Stimulated activated CD8-positive, alpha-beta memory T cell treated with anti-CD3 and anti-CD28 coated beads, Interleukin-4, amount 100 ng/mL, for 24 hours (primary cell): ENCODE results near the gene RAI1.

Experiments
- DNase-seq: peaks from one replicate; pipeline ENCODE4 v3.0.0-alpha.2; 2020; ENCODE audit warnings: low read depth

The RAI1 gene

DNA sequence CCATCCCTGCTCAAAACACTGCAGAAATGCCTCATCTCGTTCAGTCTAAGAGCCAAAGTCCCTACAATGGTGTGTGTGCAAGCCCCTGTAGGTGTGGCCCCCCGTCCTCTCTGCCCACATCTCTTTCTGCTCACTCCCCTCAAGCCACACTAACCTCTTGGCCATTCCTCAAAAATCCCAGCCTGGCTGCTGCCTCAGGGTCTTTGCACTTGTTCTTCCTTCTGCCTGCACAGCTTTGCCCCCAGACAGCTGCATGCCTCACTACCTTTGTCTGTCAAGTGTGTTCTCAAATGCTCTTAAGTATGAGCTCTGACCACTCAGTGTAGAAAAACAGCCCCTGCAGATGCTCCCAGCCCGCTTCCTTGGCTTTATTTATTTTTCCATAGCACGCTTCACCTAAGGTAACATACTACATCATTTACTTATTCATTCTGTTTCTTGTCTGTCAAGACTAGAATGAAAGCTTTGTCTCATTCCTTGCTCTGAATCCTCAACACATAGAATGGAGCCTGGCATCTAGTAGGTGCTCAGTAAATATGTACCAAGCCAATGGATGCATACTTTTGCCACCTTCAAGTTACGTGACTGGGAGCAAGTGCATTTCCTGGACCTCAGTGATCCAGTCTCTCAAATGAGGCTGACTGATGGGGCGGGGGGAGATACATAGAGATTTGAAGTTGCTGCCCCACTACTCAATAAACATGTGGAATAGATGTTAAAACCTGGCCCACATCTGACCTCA is 38.1 kb downstream of the RAI1 start:
- DNase-seq: no peak

DNA sequence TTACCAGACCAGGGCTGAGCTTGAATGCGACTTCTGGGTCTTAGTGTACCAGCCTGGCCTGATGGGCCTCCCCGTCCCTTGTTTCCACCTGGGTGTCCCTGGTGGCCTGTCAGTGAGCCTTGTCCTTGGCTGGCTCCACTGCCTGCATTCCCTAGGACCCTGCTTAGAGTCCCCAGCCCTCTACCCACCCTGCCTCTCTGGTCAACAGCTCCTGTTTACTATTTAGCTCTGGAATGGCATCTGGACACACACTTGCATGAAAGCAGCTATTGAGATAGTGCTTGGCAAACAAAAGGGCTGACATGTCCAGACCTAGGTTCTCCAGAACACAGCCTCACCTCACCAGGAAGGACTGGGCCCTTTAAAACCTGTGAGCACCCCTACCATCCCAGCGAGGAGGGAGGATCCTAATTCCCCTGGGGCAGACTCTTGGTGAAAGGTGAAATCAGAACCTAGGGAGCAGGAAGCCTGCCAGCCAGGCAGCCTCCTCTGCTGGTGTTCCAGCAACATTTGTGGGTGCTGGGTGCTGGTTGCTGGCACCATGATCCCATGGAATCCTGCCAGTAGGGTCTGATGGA is 38.8 kb downstream of the RAI1 start:
- DNase-seq: no peak

DNA sequence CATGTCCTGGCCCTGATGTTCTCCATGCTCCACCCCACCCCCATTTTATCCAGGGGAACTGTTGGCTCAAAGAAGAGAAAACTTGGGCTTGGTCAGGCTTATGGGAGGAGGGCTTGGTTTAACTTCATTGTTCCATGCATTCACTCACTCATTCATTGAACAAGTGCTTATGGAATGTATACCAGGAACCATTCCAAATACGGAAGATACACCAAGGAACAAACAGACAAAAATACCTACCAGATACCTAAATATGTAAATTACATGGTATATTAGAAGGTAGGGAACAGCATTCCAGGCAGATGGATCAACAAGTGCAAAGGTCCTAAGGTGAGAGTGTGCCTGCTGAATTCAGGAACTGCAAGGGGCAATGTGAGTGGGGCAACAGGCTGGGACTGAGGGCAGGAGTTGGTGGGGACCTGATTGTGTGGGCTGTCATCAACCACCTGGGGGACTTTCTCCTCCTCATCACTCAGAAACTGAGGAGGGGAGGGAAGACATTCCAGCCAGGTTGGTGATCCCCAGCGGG is 39.9 kb downstream of the RAI1 start:
- no peak for DNase-seq

DNA sequence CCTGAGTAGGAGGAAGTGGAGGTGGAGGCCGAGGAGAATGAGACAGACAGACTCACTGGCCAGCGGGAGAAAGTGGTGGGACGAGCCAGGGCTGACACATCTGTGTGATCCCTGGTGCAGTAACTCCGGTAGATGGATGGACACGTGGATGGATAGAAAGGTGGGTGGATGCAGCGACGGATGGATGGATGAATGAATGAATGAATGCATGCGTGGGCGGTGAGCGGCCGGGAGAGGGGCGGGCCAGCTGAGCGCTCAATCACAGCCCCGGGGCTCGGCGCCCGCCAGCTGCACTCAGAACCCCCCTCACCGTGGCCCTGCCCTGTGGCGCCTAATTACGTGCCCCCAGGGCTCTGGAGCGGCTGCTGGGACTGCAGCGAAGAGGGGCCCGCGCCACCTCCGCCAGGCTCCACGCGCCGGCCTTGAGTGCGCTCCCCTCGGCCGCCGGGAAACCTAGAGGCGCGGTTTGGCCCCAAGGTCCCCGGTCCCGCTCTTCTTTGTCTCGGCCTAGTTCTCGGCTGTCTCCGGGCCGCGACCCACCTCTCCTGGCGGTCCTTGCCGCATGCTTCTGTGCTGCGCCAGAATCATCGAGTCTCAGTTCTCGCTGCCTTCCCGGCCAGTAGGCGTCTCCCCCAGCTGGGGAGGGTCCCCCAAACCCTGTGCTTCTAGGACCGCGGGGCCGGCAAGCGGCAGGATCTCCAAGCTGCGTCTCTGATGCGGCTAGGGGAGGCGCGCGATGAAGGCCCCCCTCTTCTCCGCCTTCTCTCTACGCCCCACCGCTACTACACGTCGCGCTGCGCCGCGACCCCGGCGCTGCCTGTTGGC is 41.0 kb downstream of the RAI1 start:
- DNase-seq: no peak

DNA sequence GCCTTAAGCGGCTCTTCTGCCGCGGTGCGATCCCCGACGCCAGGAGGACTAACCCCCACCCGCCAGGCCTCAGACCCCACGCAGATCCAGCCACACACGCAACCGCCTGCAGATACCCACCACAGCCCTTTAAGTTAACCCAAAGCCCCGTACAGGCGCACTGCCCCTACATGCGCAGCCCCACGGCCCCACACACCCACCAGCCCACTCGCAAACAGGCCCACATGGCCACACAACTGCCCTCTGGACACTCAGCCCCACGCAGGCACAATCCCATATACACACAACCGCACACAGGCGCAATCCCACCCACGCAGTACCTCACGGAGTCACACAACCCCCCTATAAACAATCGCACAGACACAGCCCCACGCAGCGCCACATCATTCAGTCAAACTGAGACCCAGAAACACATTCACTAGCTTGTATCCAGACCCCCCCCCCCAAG is 41.7 kb downstream of the RAI1 start:
- DNase-seq: no peak

DNA sequence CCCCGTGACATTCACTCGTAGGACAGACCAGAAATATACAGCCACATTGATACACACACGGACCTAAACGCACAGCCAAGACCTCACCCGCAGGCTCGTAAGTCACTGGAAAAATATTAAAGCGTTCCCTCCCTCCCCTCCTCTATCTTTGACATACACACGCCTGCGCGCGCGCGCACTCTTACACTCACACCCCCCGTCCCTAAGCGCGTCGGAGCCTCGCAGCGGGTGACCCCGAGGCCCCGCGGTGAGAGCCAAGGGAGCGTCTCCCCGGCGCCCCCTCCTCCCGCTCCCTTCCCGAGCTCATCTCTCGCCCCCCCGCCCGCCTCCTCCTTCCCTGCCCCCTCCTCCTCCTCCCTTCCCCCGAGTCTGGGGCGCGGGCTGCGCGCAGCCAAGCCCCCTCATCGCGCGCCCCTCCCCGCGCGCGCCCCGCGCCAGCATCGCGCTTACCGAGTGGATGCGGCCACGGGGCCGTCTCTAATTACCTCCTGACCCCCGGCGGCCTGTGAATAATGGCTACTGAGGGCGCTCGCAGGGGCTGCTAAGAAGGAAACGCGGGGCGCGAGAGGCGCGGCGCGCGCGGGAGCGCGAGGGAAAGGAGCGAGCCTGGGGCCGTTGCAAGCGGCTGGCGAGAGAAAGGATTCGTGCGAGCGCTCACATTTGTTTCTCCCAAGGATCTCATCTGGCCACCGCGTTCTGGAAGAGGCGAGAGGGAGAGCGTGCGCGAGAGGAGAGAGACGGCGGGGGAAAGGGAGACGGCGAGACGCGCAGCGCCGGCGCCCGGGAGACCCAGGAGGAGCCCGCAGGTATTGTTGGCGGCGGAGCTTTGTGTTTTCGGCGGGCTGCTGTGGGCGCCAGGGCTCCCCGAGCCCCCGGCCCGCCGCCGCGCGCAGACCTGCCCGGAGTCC is 42.4 kb downstream of the RAI1 start:
- no peak for DNase-seq

DNA sequence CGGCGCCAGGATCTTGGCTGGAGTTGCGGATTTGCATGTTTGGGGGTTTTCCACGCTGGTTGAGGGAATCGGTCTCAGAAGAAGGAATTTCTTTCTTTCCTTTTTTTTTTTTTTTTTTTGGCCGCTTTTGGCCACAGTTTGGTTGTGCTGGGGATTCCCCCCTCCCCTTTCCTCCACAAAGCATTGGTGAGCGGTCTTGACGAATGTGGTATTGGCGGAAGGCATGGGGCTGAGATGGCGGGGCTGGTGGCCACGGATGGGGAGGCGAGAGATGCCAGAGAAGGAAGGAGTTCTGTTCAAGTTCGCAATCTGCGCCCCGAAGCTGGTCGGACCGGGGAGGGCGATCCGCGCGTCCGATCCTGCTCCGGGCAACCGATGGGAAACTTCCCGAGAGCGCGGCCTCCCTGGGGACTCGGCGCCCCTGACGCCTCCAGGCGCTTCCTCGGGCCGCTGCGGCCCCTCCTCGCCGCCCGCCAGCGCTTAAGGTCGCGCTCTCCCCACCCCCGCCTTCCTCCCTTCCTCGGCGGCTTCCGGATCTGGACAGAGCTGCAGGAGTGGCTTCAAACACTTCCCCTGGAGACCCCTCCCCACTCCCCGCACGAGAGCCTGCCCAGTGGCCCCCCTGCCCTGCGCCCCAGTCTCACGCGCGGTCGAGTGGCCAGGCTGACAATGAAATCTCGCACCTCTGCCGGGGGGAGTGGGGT is 43.2 kb downstream of the RAI1 start:
- DNase-seq: no peak

DNA sequence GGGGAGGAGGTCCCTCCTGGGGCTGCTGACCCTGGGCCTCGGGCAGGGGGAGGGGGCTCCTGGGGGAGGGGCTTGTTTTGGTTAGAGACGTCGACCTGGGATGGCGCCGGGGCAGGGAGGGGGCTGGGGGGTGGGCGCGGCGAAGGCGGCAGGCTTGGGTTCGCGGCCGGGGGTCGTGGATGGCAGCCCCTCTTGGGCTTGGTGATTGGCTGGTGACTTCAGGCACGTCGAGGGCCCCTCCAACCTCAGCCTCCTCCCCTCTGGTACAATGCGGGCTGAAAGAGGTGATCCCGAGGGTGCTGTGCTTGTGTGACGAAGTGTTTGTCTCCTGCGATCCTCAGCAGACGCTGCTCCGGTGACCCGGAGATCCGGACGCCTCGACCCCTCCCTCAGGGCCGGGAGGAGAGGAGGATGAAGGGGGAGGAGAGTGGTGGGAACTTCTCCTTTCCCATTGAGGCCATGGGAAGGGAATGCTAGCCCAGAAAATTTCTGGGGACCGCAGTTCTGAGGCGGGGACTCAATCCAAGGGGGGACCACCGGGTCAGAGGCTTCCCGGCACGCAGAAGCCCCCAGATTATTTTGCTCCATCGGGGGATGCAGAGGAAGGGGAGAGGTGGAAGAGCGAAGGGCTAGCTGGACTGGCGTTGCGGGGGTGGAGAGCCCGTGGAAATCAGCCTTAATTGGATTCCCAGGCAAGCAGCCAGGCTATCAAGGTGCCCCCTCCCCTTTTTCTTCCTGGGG is 43.9 kb downstream of the RAI1 start:
- no peak for DNase-seq

DNA sequence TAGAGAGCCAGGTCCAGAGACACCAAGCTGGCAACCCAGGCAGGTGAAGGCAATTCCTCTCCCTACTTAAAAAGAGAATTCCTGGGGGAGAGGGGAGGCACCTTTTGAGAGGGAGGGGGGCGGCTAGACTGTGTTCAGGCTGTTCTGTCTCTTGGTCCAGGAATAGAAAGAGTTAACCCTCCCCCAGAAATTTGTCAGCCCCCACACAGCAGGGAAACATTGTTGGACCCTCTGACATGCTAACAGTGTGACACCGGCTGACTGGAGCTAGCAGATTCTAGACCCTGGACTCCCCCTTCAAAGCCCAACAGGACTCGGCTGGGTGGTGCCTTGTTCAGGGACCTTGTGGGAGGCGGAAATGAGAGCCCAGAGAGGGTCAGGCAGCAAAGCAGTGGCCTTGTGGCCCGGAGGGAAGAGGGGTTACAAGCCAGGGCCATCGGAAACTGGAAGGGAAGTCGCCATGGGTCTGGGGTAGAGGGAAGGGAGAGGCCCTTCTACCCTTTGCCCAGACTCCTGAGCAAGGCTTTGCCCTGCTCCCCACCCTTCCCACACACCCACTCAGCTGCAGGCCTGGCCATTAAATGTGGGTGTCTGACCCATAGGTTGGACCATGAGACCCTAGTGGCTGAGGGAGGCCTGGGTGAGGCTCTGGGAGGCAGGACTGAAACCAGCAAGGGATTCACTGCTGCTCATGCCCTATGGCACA is 44.6 kb downstream of the RAI1 start:
- DNase-seq: no peak

DNA sequence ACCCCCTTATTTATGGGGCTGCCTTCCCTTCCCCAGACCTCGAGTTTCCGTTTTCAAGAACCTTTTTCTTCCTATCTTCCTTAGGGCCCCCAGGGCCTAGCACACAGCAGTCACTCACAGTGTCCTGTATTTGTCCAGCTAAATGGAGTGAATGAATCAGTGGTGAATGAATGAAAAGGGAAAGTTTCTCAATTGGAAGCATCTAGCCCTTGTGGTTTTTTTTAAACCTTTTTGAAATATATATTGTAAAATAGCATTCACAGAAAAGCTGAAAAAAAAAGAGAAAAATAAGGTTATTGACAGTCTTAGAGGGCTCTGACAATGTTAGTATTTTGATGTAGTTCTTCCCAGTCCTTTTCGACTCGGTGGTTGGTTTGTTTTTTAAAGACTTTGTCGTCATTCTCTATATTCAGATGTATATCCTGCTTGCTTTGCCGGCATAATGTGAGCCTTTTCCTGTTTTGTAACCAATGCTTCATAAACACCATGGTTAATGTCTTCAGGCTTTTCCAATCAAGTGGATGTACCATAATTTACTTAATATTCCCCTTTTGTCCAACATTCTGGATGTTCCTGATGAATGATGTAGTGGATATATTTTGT is 45.3 kb downstream of the RAI1 start:
- DNase-seq: no peak

DNA sequence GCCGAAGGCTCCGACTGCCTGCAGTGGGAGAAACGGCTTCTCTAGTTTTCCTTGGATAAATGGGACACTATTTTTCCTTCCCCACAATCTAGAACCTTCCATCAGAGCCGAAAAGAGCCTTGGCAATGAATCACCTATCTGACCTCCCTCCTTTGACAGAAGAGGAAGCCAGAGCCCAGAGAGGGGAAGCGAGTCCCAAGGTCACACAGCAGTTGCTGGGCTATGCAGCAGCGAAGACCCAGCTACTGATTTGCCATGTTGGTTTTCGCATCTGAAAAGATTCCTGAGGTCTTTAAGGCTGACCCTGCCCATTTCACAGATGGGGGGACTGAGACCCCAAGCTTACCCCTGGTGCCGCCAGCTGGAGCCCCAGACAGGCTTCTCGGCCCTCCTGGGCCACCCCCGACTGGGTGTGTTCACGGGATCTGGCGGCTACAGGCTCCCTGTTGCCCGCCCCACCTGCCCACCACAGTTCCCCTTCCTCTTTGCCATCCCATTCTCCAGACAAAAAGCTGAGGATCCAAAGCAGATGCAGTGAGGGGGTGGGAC is 45.9 kb downstream of the RAI1 start:
- no peak for DNase-seq

DNA sequence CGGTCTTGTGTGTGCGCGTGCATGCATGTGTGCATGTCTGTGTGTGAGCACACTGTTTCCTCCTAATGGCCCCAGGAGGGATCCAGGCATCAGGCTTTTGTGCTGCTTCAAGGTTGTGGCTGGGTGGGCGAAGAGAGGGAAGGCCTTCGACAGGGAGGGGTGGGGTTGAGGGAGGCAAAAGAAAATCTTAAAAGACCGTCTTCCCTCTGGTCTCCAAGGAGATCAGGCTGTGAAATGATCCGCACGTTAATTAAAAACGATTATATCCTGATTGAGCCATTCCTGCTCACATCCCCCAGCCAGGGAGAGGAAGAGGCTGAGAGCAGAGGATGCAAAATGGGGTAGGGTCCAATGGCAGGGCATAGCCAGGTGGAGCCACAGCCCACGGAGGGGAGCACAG is 46.9 kb downstream of the RAI1 start:
- no peak for DNase-seq

DNA sequence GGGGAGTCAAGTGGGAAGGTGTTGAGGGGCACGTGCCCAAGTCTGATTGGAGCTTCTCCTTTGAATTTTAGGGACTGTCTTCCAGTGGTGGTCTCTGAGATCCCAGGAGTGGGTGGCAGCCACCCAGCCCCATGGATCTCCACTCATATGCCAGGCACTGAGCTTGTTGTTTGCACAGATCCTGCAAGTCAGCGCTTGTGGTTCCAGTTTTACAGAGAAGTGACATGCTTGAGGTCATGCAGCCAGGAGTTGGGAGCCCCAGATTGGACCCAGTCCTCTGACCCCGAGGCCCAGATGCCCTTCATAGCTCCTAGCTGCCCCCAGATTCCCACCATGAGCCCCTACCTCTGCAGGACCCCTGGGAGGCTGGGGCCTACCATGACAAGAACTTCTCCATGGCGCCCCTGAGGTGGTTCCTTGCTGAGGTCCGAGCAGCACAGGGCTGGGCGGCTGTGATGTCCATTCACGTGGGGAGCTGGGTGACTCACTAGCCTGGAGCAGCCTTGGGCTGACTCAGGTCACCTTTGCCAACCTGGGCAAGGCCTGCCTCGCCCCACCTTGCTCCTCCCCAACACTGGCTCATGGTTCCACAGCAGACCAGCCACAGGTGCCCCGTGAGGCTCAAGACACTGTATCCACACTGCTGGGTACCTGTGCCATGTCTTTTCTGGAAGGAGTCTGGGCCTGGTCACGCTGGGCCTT is 47.4 kb downstream of the RAI1 start:
- DNase-seq: no peak

DNA sequence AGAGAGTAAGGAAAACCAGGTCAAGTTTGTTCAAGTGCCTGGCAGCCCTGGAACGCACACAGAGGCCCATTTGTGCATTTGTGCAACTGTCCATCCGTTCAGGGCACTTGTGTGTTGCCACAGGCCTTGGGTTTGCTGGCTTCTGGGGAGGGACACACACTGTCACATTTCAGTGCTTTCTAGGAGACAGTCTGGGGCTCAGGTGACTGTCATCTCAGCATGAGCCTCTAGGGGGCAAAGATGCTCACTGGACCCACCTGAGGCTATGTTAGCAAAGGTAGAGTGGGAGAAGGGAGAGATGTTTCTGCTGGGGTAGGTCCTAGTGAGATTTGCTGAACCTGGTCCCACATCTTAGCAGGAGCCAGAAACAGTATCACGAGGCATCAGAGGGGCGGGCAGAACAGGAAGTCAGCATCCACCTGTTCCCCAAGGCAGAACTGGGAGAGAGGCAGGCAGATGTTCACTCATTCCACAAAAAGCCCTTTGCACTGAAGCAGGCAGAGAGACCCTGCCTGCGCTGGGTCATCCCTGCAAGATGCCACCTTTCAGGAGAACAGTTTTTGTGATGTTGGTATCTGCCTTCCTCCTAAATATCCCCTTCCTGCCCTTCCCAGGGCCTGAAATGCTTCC is 48.5 kb downstream of the RAI1 start:
- DNase-seq: no peak

DNA sequence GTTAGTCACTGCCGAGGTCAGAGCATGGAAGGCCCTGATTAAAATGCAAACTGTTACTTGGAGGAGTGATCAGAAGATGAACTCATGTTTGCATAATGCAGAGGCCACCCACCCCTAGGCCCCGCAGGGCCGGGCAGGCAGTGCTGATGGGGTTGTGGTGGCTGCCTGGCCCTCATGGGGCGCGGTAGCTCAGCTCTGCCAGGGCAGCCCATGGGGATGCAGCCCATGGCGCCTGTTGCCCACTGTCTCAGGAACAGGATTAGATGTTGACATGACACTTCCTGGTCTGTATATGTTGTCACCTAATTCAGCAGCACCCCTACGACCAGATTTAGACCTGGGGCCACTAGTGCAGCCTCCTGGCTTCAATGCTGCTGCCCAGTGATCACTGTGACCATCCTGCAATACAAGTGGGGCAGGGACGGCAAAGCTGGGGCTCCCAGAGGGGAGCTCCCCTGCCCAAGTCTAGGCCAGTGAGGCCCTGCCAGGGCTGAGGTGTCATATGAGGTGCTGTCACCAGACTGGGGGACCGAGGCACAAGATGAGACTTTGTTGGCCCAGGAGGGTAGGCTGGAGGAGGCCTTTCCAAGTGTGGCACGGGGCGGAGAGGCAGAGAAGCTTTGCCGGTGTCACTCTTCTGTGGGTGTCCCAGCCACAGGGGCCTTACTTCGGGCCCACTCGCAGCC is 49.1 kb downstream of the RAI1 start:
- no peak for DNase-seq

DNA sequence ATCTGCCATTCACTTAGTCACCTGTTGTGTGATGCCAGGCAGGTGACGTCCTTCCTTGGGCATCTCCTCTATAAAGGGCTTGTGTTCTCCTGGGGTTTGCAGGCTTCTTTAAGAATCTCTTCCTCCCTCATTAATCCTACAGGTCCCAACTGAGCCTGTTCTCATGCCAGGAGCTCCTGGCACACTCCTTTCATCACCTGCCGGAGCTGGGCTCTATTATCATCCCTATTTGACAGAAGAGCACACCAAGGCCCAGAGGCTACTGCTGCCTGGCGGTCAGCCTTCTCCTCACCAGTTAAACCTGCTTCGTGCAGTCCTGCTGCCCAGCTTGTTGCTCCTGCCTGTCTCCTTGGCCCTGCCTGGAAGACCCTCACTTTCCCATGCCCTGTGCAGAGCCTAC is 51.2 kb downstream of the RAI1 start:
- no peak for DNase-seq

DNA sequence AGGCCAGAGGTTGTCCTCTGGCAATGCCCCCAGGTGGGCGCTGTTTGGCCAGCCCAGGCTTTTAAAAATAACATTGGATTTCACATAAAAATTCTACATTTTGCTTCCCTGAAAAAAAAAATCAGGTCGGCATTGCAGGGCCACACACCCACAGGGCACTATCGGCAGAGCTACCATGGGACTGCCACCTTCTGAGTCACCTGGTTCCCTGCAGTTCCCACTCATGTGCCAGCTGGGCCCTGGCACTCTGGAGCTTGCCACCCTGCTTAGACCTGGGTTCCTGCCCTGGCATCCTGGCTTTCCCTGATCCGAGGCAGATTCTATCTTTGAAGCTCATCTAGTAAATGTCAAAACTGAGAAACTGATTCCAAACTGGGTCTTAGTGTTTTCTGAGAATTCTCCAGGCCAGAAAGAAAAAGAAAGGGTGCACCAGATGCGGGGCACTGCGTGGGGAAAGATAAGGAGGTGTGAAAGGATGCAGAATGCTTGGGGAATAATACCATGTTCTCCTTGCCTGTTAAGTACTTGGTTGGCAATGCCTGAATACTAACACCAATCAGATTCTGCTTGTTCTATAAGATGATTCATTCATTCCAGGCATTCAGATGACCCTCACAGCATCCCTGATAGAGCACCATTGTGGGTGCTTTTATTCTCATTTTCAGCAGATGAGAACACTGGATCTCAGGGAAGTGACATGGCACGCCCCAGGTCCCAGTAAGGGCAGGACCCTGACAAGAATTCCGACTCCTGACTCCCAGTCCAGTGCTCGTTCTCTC is 51.8 kb downstream of the RAI1 start:
- DNase-seq: no peak
